22Rv1 (cell line): Measurements from ENCODE around the gene SOS1.

ENCODE experiments used
- H3K27ac ChIP-seq: fragments of 450-650 bp; 2 replicates; pipeline ENCODE4 v1.5.1; 2017
- ZFX ChIP-seq: fragments of 450-650 bp; IDR thresholded peaks from 2 replicates; pipeline ENCODE4 v1.6.1; 2017; ENCODE audit warnings: antibody characterized with exemption, borderline replicate concordance
- TF ChIP-seq, protein P1 (sequence below): fragments of 450-650 bp; IDR thresholded peaks from 2 replicates; pipeline ENCODE4 v1.5.1; 2017; ENCODE audit warnings: mild to moderate bottlenecking

The SOS1 gene

DNA sequence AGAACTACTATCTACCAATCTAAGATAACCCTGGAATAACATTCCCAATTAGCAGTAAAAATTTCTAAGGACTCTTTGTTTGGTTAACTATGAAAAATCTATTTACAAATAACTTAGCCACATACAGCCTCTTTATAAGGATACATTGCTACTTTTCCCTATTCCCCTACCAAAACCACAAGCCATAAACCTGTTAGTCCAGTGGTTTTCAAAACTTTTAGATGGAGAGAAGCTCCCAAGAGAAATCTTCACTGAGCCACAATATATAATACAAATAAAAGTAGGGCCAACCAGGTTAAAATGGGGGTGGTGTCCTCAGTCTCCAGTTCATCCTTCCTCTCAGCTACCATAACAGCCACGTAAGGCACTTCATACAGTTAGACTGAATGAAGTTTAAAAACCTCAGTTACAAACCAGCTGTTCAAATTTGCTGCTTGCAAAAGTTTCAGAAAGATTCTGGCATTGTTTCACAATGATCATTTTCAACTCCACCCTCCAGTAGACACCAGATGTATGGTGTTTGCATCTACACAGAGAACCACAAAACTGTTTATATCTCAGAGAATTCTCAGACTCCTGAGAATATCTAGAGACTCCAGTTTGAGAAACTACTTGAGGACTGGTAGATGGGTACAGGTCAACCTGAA lies 26.0 kb downstream of the SOS1 start:
- no peak for TF ChIP-seq ZFX
- TF ChIP-seq, protein P1, sequence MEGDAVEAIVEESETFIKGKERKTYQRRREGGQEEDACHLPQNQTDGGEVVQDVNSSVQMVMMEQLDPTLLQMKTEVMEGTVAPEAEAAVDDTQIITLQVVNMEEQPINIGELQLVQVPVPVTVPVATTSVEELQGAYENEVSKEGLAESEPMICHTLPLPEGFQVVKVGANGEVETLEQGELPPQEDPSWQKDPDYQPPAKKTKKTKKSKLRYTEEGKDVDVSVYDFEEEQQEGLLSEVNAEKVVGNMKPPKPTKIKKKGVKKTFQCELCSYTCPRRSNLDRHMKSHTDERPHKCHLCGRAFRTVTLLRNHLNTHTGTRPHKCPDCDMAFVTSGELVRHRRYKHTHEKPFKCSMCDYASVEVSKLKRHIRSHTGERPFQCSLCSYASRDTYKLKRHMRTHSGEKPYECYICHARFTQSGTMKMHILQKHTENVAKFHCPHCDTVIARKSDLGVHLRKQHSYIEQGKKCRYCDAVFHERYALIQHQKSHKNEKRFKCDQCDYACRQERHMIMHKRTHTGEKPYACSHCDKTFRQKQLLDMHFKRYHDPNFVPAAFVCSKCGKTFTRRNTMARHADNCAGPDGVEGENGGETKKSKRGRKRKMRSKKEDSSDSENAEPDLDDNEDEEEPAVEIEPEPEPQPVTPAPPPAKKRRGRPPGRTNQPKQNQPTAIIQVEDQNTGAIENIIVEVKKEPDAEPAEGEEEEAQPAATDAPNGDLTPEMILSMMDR = no peak
- H3K27ac ChIP-seq = no peak overlapping the region

DNA sequence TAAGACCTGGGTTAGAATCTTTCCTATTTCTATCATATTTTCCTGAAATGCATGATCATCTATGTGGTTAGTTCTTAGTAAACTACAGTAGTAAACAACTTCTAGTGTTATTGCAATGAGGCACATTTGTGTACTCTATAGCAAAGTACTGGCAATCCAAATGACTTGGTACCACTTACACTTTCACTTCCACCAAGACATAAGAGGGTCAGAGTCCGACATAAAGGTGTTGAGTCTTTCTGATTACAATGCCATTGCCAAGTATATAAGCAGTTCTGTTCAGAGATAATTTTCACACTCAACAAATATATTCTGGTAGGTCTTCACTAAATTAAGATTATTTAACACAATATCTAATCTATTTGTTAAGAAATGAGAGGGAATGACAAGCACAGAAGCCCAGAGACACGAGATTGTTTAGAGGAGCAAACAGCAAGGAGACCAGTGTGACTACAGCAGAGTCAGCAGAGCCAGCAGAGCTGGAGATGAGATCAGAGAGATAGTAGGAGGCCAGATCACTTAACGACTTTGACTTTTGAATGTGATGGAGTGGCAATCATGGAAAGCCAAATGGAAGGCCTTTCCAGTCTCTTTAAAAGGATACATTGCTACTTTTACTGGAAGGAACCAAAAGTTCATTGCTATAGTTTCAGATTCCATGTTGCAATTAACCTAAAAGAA lies 27.5 kb downstream of the SOS1 start:
- H3K27ac ChIP-seq = no peak overlapping the region
- TF ChIP-seq, protein P1 = no peak
- TF ChIP-seq ZFX = no peak

DNA sequence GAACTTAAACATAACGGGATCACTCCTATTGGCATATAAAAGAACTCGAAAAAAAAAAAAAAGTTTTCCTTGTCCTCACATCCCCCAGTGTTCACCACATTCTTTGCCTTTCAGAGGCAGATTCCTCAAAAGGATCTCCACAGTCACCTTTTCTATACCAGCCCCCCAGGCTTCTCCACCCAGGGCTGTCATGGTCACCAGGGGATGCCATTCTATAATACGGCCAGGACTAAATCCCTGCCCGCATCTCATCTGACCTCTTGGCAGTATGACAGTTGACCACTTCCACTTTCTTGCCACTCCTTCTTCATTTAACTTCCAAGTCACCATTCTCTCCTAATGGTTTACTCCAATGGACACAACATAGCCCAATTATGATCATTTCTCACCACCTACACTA lies 29.3 kb downstream of the SOS1 start:
- no peak for TF ChIP-seq ZFX
- TF ChIP-seq, protein P1 = no peak

DNA sequence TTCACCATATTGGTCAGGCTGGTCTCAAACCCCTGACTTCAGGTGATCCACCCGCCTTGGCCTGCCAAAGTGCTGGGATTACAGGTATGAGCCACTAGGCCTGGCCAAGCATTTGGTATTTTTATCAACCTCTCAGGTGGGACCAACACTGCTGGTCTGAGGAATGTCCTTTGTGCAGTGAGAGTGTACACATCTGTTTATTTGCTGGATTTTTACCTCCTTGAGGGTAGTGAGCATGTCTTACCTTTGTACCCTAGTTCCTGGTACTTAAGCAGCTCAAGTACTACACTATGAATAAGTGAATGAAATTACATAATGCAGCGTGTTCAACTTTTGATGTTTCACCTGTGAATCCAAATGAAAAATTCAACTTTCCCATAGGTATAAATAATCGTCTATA lies 29.8 kb downstream of the SOS1 start:
- H3K27ac ChIP-seq = no peak overlapping the region
- TF ChIP-seq ZFX = no peak
- TF ChIP-seq, protein P1 = no peak

More for the DNA sequence above, 29.3 kb downstream of the SOS1 start:
- H3K27ac ChIP-seq = no peak overlapping the region

DNA sequence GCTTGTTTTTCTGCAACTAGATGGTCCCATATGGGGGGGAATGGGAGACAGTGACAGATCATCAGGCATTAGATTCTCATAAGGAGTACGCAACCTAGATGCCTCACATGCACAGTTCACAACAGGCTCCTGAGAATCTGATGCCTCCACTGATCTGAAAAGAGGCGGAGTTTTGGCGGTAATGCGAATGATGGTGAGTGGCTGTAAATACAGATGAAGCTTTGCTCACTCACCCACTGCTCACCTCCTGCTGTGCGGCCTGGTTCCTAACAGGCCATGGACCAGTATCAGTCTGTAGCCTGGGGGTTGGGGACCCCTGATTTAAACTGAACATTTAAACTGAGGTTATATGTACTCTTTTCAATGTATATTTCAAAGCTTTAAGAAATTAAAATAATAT lies 40.7 kb downstream of the SOS1 start:
- H3K27ac ChIP-seq = no peak overlapping the region
- no peak for TF ChIP-seq ZFX

DNA sequence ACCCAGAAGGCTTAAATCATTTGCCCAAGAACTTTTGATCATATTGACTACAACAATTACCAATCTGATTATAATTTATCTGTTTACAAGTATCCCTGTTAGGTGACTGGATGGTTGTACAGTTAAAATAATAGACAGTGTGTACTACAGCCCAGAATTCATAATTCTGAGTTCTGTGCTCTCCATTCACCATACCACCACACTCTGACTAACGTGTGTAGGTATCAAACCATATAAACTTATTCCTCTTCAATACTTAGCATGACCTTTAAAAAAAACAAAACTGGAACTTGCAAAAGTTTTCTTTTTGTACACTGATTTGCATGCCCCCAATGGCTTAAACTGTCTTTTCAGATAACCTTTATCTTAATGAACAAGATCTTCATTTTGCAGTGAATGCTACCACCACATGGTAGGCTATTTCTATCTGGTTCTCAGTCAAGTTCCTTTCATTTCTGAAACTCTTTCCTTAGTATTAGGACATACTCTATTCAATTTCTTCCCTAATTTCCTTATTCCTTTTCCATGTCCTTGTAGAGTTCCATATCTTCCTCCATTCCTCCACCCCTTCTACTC lies 50.9 kb downstream of the SOS1 start:
- TF ChIP-seq ZFX = no peak
- TF ChIP-seq, protein P1 = no peak
- H3K27ac ChIP-seq = no peak overlapping the region

DNA sequence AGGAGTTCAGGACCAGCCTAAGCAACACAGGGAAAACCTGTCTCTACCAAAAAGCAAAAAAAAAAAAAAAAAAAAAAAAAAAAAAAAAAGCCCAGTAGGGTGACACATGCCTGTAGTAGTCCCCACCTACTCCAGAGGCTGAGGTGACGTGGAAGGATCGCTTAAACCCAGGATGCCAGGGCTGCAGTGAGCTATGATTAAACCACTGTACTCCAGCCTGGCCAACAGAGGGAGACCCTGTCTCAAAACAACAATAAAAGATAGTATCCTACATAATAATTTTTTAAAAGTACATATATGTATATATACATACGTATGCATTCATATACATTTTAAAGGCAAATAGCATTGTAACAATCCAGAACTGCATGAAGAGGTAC lies 51.7 kb downstream of the SOS1 start:
- no peak for TF ChIP-seq ZFX
- TF ChIP-seq, protein P1 = no peak
- H3K27ac ChIP-seq = no peak overlapping the region
